CD1c-positive myeloid dendritic cell (primary cell): ENCODE data around the gene CANT1.

Experiments
- DNase-seq: peaks from one replicate; pipeline ENCODE4 v3.0.0-alpha.2; 2016; ENCODE audit errors: extremely low spot score

Gene CANT1

GRCh38 chr17:78995761-78996451 lies 13.7 kb downstream of the CANT1 start:
- no peak for DNase-seq

GRCh38 chr17:78995022-78995760 lies 14.4 kb downstream of the CANT1 start:
- no peak for DNase-seq

GRCh38 chr17:78993981-78994671 lies 15.4 kb downstream of the CANT1 start:
- DNase-seq, result no peak

GRCh38 chr17:78993241-78993956 lies 16.2 kb downstream of the CANT1 start:
- peak; percentile 56 for DNase-seq

GRCh38 chr17:78992542-78993212 lies 16.9 kb downstream of the CANT1 start:
- DNase-seq, result no peak

- no peak for DNase-seq
These were observed 17.5 kb downstream of the CANT1 start for GRCh38 chr17:78991906-78992532.

GRCh38 chr17:78991017-78991738 lies 18.4 kb downstream of the CANT1 start:
- DNase-seq, result no peak

- DNase-seq, result no peak
These were observed 19.1 kb downstream of the CANT1 start for GRCh38 chr17:78990349-78991016.

- DNase-seq, result no peak
These were observed 21.4 kb downstream of the CANT1 start for GRCh38 chr17:78988152-78988551.

GRCh38 chr17:78986649-78987328 lies 22.8 kb downstream of the CANT1 start:
- peak; percentile 75 for DNase-seq

- peak; percentile 80 for DNase-seq
These were observed 23.4 kb downstream of the CANT1 start for GRCh38 chr17:78986048-78986648.

GRCh38 chr17:78985395-78985794 lies 24.2 kb downstream of the CANT1 start:
- DNase-seq, result no peak

- DNase-seq, result no peak
These were observed 28.3 kb downstream of the CANT1 start for GRCh38 chr17:78981010-78981888.

- DNase-seq, result no peak
These were observed 29.0 kb downstream of the CANT1 start for GRCh38 chr17:78980624-78980972.

GRCh38 chr17:78979780-78980623 lies 29.6 kb downstream of the CANT1 start, which contains the start of gene LGALS3BP:
Gene LGALS3BP, minus strand, starts transcription at chr17:78979923. Its CDS starts 2,732 bp downstream, at chr17:78977191.
- DNase-seq, result no peak

- no peak for DNase-seq
These were observed 31.3 kb downstream of the CANT1 start for GRCh38 chr17:78977997-78978973.
